Stimulated activated CD4-positive, alpha-beta T cell treated with anti-CD3 and anti-CD28 coated beads, Interleukin-1b, Interleukin-23, amount 100 ng/mL, for 1 hour (primary cell): ENCODE data around the gene HGFAC.

Experiments
- DNase-seq, 2 donors: peaks; one replicate each; pipeline ENCODE4 v3.0.0-alpha.2; 2020; ENCODE audit warnings: low read depth in 2 of 2

The HGFAC gene

GRCh38 chr4:3473996-3474765 lies 32.4 kb downstream of the HGFAC start:
- DNase-seq: no peak

GRCh38 chr4:3475041-3475712 lies 33.4 kb downstream of the HGFAC start:
- DNase-seq: no peak

GRCh38 chr4:3475713-3476260 lies 34.0 kb downstream of the HGFAC start:
- no peak for DNase-seq

- no peak for DNase-seq
Measured at GRCh38 chr4:3476341-3476747, 34.6 kb downstream of the HGFAC start.

- DNase-seq: no peak
Measured at GRCh38 chr4:3476936-3477749, 35.4 kb downstream of the HGFAC start.

- no peak for DNase-seq
Measured at GRCh38 chr4:3477750-3478430, 36.1 kb downstream of the HGFAC start.

- no peak for DNase-seq
Measured at GRCh38 chr4:3478446-3479357, 36.9 kb downstream of the HGFAC start.

- DNase-seq: no peak
Measured at GRCh38 chr4:3479358-3480101, 37.8 kb downstream of the HGFAC start.

- DNase-seq: peak; percentile 36 to 68
Measured at GRCh38 chr4:3480528-3481112, 38.9 kb downstream of the HGFAC start.

GRCh38 chr4:3481113-3481531 lies 39.4 kb downstream of the HGFAC start:
- DNase-seq: no peak

- DNase-seq: no peak
Measured at GRCh38 chr4:3481783-3482393, 40.1 kb downstream of the HGFAC start.

GRCh38 chr4:3482707-3483106 lies 40.9 kb downstream of the HGFAC start:
- no peak for DNase-seq

GRCh38 chr4:3483471-3483921 lies 41.7 kb downstream of the HGFAC start:
- no peak for DNase-seq

GRCh38 chr4:3484057-3484973 lies 42.5 kb downstream of the HGFAC start:
- DNase-seq: no peak

- no peak for DNase-seq
Measured at GRCh38 chr4:3485011-3485791, 43.4 kb downstream of the HGFAC start.

- no peak for DNase-seq
Measured at GRCh38 chr4:3485886-3486540, 44.2 kb downstream of the HGFAC start.
